CD4-positive, alpha-beta memory T cell (primary cell): ENCODE results near the gene GRK4. TPM values are rescaled to one million over a fixed set of nuclear protein-coding genes. Genes with fewer than 3 reads are reported as not detected.
A peak's percentile ranks its signal among the peaks of the same experiment; 100 is the strongest.

ENCODE experiments used
- CTCF ChIA-PET: fragments of 350-600 bp; sonication (Branson Sonifier 250); formaldehyde crosslinking; loops from one replicate; lab custom pipeline; 2021; ENCODE audit warnings: inconsistent platforms; ENCODE audit not compliant: partially characterized antibody; lab: Charles Lee
- POLR2A ChIA-PET: fragments of 350-600 bp; sonication (Branson Sonifier 250); formaldehyde crosslinking; loops from one replicate; lab custom pipeline; 2021; ENCODE audit not compliant: partially characterized antibody; lab: Charles Lee
- DNase-seq, 5 donors: peaks; one replicate each; pipeline versions ENCODE4 v3.0.0 to v3.0.0-alpha.2; 2020 to 2022; ENCODE audit warnings: mixed read lengths in 1 of 5
- H3K27ac ChIP-seq: one replicate; pipeline ENCODE4 v1.7.0; 2013; ENCODE audit warnings: low read depth, low read length
- H3K27me3 ChIP-seq: 2 replicates; pipeline ENCODE4 v1.7.0; 2013; ENCODE audit warnings: mild to moderate bottlenecking, low read length, moderate library complexity; ENCODE audit not compliant: insufficient read depth
- H3K36me3 ChIP-seq: 2 replicates; pipeline ENCODE4 v1.7.0; 2013; ENCODE audit warnings: mild to moderate bottlenecking, low read length, moderate library complexity; ENCODE audit not compliant: insufficient read depth
- H3K4me1 ChIP-seq: 2 replicates; pipeline ENCODE4 v1.7.0; 2013; ENCODE audit warnings: mild to moderate bottlenecking, low read length, moderate library complexity; ENCODE audit not compliant: insufficient read depth
- H3K4me3 ChIP-seq, 2 donors: one replicate each; pipeline ENCODE4 v1.7.0; 2013; ENCODE audit warnings: low read length in 2 of 2, mild to moderate bottlenecking in 1 of 2
- H3K9me3 ChIP-seq, 2 donors: one replicate each; pipeline ENCODE4 v1.7.0; 2013; ENCODE audit warnings: low read length in 2 of 2, control low read depth in 1 of 2; ENCODE audit not compliant: control insufficient read depth in 1 of 2
- H3K27ac Mint-ChIP-seq, 7 donors: one replicate each; pipeline ENCODE4 v1.8.0; 2020 to 2021; ENCODE audit warnings: mixed read lengths in 7 of 7, mild to moderate bottlenecking in 6 of 7, inconsistent platforms in 3 of 7, moderate library complexity in 3 of 7
- H3K27me3 Mint-ChIP-seq, 2 donors: one replicate each; pipeline ENCODE4 v1.8.0; 2020 to 2021; ENCODE audit warnings: mixed read lengths in 2 of 2
- H3K36me3 Mint-ChIP-seq, 2 donors: one replicate each; pipeline ENCODE4 v1.8.0; 2020 to 2021; ENCODE audit warnings: mixed read lengths in 2 of 2, inconsistent platforms in 1 of 2, mild to moderate bottlenecking in 1 of 2
- H3K4me1 Mint-ChIP-seq, 4 donors: one replicate each; pipeline ENCODE4 v1.8.0; 2020 to 2021; ENCODE audit warnings: mixed read lengths in 4 of 4, mild to moderate bottlenecking in 1 of 4
- H3K4me3 Mint-ChIP-seq, 8 donors: one replicate each; pipeline ENCODE4 v1.8.0; 2020 to 2021; ENCODE audit warnings: mixed read lengths in 8 of 8, mild to moderate bottlenecking in 7 of 8, moderate library complexity in 6 of 8, inconsistent platforms in 3 of 8
- H3K9me3 Mint-ChIP-seq, 8 donors: one replicate each; pipeline ENCODE4 v1.8.0; 2020 to 2021; ENCODE audit warnings: mixed read lengths in 8 of 8, mild to moderate bottlenecking in 5 of 8, inconsistent platforms in 3 of 8, moderate library complexity in 1 of 8
- intact Hi-C: fragments of 100-400 bp; cut with micrococcal nuclease; formaldehyde crosslinking; loops from one replicate; pipeline ENCODE4 v1.15.1; 2023
- polyA plus RNA-seq, 2 donors: library from polyadenylated mRNA; unstranded; fragments of 300-500 nt; fragmentation: Illumina TruSeq; gene quantifications; one replicate each; pipeline ENCODE4 v1.2.3, GENCODE V29; 2021
- total RNA-seq, 2 experiments: library from RNA; stranded (reverse); gene quantifications; one replicate each; pipeline ENCODE4 v1.2.3, GENCODE V29; 2021

GRK4 gene
- total and polyA plus RNA-seq, 4 experiments from 2014 or later, result 0.55 to 3.2 (median 2.3) TPM

DNA sequence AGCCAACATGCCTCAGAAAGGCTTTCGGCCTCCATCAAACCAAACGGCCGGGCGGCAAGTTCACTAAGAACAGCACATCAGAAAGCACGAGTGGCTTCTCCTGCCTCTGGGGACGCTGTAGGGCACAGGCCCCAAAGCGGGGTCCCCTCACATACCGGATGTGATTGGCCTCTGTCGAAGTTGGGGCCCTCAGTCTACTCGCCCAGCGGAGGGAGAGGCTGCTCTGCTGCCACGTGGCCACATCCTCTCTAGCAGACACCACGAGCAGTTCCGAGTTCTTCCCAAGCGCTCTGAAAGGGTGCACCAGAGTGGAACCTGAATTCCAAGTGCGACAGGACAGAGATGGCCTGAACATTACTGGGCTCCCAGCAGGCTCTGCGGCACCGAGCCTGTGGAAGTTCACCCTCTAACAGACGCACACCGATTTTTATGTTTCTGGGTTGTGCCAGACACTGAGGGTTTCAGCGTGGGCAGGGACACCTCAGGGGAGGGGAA lies 21.3 kb upstream of the GRK4 start:
- Mint-ChIP-seq H3K9me3 (no peaks in the 10 kb centered on the region), H3K4me1 (peaks cover 12 to 30% (median 21%) of the 10 kb centered on the region in 4 donors), H3K27ac (peak overlapping the region in 6 of 7 donors; percentile 39 to 92 (median 78)), H3K4me3 (peak overlapping the region in 4 of 8 donors; percentile 1 to 36 (median 34)), H3K27me3 (no peaks in the 10 kb centered on the region), H3K36me3 (peaks cover 38 to 71% of the 10 kb centered on the region in 2 donors)
- DNase-seq, result no peak
- H3K36me3 ChIP-seq, result peaks cover 75% of the 10 kb centered on the region
- no peaks in the 10 kb centered on the region for H3K27me3 ChIP-seq
- no peaks in the 10 kb centered on the region for H3K9me3 ChIP-seq
- ChIA-PET CTCF (interaction anchor here (2.2 kb wide), 1 partner anchor 12 kb away, joined by 7 read pairs; no protein-coding TSS in a partner anchor), POLR2A (interaction anchor here (1.2 kb wide), 1 partner anchor 10 kb away, joined by 3 read pairs; no protein-coding TSS in a partner anchor)
- peaks cover 9% of the 10 kb centered on the region for H3K4me1 ChIP-seq
- no peak overlapping the region for H3K4me3 ChIP-seq
- intact Hi-C loops, result no loop called here
- no peak overlapping the region for H3K27ac ChIP-seq

DNA sequence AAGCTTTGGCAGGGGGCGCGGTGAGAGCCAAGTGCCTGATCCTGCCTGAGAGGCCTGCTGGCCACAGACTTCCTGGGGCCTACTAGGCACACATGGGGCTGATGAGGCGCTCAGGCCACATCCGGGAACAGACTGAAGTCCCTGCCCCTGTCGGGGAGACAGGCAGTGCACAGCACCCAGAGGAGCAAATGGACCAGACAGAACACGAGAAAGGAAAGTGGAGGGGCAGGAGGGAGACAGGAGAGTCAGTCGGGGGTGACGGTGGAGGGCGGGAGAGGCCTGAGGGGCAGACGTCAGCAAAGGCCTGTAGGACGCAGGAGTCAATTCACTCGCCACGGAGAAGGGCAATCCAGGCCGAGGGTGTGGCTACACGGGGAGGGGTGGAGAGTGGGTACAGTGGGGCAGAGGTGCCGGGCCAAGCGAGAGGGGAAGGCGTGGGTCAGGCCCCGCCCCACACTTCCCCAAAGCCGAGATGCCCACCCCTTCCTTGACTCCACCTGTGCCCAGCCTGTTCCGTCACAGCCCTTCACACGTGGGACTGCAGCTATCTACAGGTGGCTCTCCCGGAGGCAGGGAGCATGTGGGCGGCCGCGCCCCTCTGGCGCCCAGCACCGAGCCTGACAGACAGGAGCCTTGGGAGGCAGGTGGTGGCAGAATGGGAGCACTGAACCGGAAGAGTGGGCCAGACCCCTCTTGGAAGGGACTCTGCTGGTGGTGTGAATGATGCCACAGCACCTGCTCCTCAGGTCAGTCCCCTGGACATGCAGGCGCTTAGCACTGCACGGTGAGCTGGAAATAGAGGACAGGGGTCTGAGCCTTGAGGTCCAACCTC lies 20.6 kb upstream of the GRK4 start:
- Mint-ChIP-seq H3K9me3 (no peaks in the 10 kb centered on the region), H3K27me3 (no peaks in the 10 kb centered on the region), H3K27ac (peak overlapping the region in 6 of 7 donors; percentile 39 to 92 (median 80)), H3K4me3 (peak overlapping the region in 4 of 8 donors; percentile 1 to 36 (median 34)), H3K4me1 (peaks cover 9 to 25% (median 15%) of the 10 kb centered on the region in 4 donors), H3K36me3 (peaks cover 41 to 73% of the 10 kb centered on the region in 2 donors)
- intact Hi-C loops, result no loop called here
- Histone ChIP-seq H3K36me3 (peaks cover 82% of the 10 kb centered on the region), H3K27me3 (no peaks in the 10 kb centered on the region), H3K27ac (peak overlapping the region; percentile 25), H3K9me3 (no peaks in the 10 kb centered on the region), H3K4me3 (no peak overlapping the region), H3K4me1 (peaks cover 3% of the 10 kb centered on the region)
- ChIA-PET CTCF (interaction anchor here (2.2 kb wide), 1 partner anchor 11 kb away, joined by 7 read pairs; no protein-coding TSS in a partner anchor), POLR2A (interaction anchor here (1.9 to 3.1 kb wide), 2 partner anchors 7 to 21 kb away, joined by 4 to 24 read pairs; partner anchors contain the start of genes GRK4 and NOP14)
- DNase-seq, result peak in 4 of 5 donors; percentile 17 to 57 (median 24)

DNA sequence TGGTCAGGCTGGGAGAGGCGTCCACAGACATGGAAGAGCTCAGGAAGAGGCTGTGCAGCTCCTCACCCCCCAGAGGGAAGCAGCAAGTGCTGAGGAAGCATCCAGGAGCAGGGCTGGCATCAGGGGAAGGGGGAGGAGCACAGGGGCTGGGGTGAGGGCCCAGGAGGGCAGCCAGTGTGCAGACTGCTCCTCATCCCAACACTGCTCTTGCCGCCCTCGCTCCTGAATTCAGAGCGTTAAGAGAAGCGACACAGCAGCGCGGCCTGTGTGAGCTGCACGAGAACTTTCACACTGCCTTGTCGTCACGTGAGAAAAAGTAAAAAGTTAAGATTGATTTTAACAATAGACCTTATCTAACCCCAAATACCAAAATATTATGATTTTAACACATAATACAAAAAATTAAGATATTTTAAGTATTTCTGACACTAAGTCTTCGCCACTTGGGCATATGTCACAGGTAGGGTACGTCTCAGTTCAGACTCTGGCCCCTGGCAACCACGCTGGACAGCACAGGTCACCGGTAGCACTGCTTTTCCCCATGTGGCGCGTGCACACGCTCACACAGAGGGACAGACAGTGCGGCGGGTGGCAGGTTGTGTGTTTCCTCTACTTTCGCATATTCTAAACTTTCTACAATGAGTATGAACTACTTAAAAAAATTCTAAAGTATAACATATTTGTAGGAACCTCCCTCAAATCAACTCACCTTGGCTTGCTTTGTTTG lies 19.8 kb upstream of the GRK4 start:
- Mint-ChIP-seq H3K27me3 (no peaks in the 10 kb centered on the region), H3K9me3 (peaks cover 0 to 1% (median 0%) of the 10 kb centered on the region in 8 donors), H3K4me3 (no peak overlapping the region), H3K27ac (peak overlapping the region in 5 of 7 donors; percentile 70 to 86 (median 78)), H3K4me1 (peaks cover 7 to 25% (median 15%) of the 10 kb centered on the region in 4 donors), H3K36me3 (peaks cover 44 to 76% of the 10 kb centered on the region in 2 donors)
- peak overlapping the region; percentile 25 for H3K27ac ChIP-seq
- H3K4me3 ChIP-seq, result no peak overlapping the region
- intact Hi-C loops, result loop anchor here (2.0 kb wide), 1 partner anchor 19 kb away; the partner anchor contains the start of genes GRK4 and NOP14
- H3K4me1 ChIP-seq, result no peaks in the 10 kb centered on the region
- DNase-seq, result no peak
- POLR2A ChIA-PET, result interaction anchor here (1.3 to 3.1 kb wide), 3 partner anchors 8 to 20 kb away, joined by 4 to 24 read pairs (median 5); partner anchors contain the start of genes GRK4 and NOP14
- CTCF ChIA-PET, result interaction anchor here (1.3 to 2.2 kb wide), 2 partner anchors 10 to 162 kb away, joined by 3 to 7 read pairs; no protein-coding TSS in a partner anchor
- no peaks in the 10 kb centered on the region for H3K9me3 ChIP-seq
- H3K36me3 ChIP-seq, result peaks cover 86% of the 10 kb centered on the region
- H3K27me3 ChIP-seq, result no peaks in the 10 kb centered on the region

DNA sequence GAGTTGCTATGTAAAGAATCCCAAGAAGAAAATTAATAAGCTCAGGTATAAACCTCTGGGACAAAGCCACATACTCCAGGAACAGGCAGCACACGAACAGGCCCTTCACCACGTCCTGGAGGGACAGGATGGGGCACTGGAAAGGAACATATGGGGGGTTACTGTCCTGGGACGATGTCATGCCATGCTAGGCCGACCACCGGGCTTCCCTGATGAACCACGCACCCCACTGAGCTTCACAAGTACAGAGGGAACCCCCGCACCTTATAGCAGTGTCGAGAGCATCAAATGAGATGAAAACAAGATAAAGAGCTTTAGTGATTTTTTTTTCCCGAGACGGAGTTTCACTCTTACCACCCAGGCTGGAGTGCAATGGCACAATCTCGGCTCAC lies 19.3 kb upstream of the GRK4 start:
- no peaks in the 10 kb centered on the region for H3K27me3 ChIP-seq
- peaks cover 86% of the 10 kb centered on the region for H3K36me3 ChIP-seq
- Mint-ChIP-seq H3K27ac (peak overlapping the region in 5 of 7 donors; percentile 13 to 86 (median 71)), H3K4me1 (peaks cover 7 to 20% (median 12%) of the 10 kb centered on the region in 4 donors), H3K4me3 (no peak overlapping the region), H3K9me3 (peaks cover 0 to 1% (median 0%) of the 10 kb centered on the region in 8 donors), H3K27me3 (no peaks in the 10 kb centered on the region), H3K36me3 (peaks cover 40 to 77% of the 10 kb centered on the region in 2 donors)
- ChIA-PET POLR2A (interaction anchor here (0.8 to 3.1 kb wide), 4 partner anchors 8 to 19 kb away, joined by 3 to 24 read pairs (median 4); partner anchors contain the start of genes GRK4 and NOP14), CTCF (interaction anchor here (1.3 to 2.2 kb wide), 2 partner anchors 10 to 162 kb away, joined by 3 to 7 read pairs; no protein-coding TSS in a partner anchor)
- intact Hi-C loops, result loop anchor here (2.0 kb wide), 1 partner anchor 19 kb away; the partner anchor contains the start of genes GRK4 and NOP14
- DNase-seq, result no peak
- H3K27ac ChIP-seq, result no peak overlapping the region
- no peak overlapping the region for H3K4me3 ChIP-seq
- no peaks in the 10 kb centered on the region for H3K9me3 ChIP-seq
- no peaks in the 10 kb centered on the region for H3K4me1 ChIP-seq

DNA sequence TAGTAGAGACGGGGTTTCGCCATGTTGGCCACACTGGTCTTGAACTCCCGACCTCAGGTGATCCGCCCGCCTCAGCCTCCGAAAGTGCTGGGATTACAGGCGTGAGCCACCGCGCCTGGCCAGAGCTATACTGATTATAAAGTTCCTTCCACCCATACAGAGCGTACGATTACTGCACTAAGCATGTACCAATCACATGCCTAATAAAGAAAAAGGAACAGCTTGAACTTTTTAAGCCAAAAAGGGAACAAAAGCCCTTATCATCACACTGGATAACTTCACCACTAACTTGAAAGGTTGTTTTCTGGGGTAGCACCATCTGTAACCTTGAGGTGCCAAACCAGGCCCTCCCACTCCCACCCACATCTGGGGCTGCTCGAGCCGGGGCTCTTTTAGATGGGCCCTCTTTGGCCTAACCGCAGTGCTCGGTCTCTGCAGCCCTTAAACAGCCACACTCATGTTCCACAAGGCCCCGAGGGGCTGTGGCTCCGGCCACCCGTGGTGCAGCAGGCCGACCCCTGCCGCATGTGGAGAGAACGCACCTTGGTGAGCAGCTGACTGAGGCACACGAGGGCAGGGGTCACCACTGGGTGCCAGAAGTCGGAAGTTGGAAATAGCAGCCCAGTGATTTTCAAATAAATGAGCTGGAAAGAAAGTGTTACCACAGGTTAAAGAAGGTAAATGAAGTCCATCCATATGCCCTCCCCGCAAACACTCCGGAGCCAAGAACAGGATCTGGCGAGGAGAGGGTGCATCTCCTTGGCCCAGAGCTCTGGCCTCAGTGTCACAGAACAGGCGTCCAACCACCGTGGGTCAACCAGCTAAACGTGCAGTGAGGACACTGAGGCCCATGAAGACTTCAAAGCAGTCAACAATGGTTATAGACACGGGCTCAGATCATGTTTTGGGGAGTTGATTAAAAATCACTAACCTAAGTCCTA lies 18.5 kb upstream of the GRK4 start:
- Mint-ChIP-seq H3K4me1 (peaks cover 5 to 14% (median 10%) of the 10 kb centered on the region in 4 donors), H3K4me3 (no peak overlapping the region), H3K9me3 (peaks cover 0 to 1% (median 0%) of the 10 kb centered on the region in 8 donors), H3K27ac (peak overlapping the region in 4 of 7 donors; percentile 13 to 77 (median 36)), H3K36me3 (peaks cover 39 to 81% of the 10 kb centered on the region in 2 donors), H3K27me3 (no peaks in the 10 kb centered on the region)
- Histone ChIP-seq H3K4me3 (no peak overlapping the region), H3K9me3 (no peaks in the 10 kb centered on the region), H3K27ac (no peak overlapping the region), H3K36me3 (peaks cover 85% of the 10 kb centered on the region), H3K27me3 (no peaks in the 10 kb centered on the region), H3K4me1 (no peaks in the 10 kb centered on the region)
- ChIA-PET CTCF (interaction anchor here (1.1 to 2.2 kb wide), 3 partner anchors 9 to 163 kb away, joined by 3 to 7 read pairs (median 7); no protein-coding TSS in a partner anchor), POLR2A (interaction anchor here (0.6 to 3.1 kb wide), 6 partner anchors 9 to 19 kb away, joined by 3 to 24 read pairs (median 4); partner anchors contain the start of genes GRK4 and NOP14)
- no peak for DNase-seq
- intact Hi-C loops, result loop anchor here (2.0 kb wide), 1 partner anchor 18 kb away; the partner anchor contains the start of genes GRK4 and NOP14
